HG02642 (cell line): ENCODE results near the gene TRMT10A.

Experiments
- ATAC-seq: cut with Tn5 transposase; IDR thresholded peaks from one replicate; pipeline ENCODE4 v1.9.1; 2021; ENCODE audit warnings: mild to moderate bottlenecking; ENCODE audit not compliant: unreplicated experiment, poor library complexity

TRMT10A gene

GRCh38 chr4:99563310-99564186 lies at the start of gene TRMT10A:
TRMT10A (minus strand) TSS chr4:99564039; CDS start chr4:99559338, 4,701 bp downstream.
- peak; percentile 97 for ATAC-seq

GRCh38 chr4:99612704-99613103 lies 48.9 kb upstream of the TRMT10A start:
- no peak for ATAC-seq

- no peak for ATAC-seq
Observed at GRCh38 chr4:99612281-99612680, 48.4 kb upstream of the TRMT10A start.

GRCh38 chr4:99610605-99611175 lies 46.9 kb upstream of the TRMT10A start:
- no peak for ATAC-seq

- ATAC-seq = no peak
Observed at GRCh38 chr4:99608417-99608816, 44.6 kb upstream of the TRMT10A start.

- no peak for ATAC-seq
Observed at GRCh38 chr4:99606716-99607115, 42.9 kb upstream of the TRMT10A start.

GRCh38 chr4:99594818-99595217 lies 31.0 kb upstream of the TRMT10A start:
- ATAC-seq = no peak

GRCh38 chr4:99593781-99594641 lies 30.2 kb upstream of the TRMT10A start:
- ATAC-seq = peak; percentile 74

GRCh38 chr4:99591757-99592156 lies 27.9 kb upstream of the TRMT10A start:
- no peak for ATAC-seq

GRCh38 chr4:99587803-99588202 lies 24.0 kb upstream of the TRMT10A start:
- ATAC-seq = no peak

GRCh38 chr4:99587309-99587708 lies 23.5 kb upstream of the TRMT10A start:
- no peak for ATAC-seq

GRCh38 chr4:99586797-99587196 lies 23.0 kb upstream of the TRMT10A start:
- no peak for ATAC-seq

- no peak for ATAC-seq
Observed at GRCh38 chr4:99586322-99586721, 22.5 kb upstream of the TRMT10A start.

- no peak for ATAC-seq
Observed at GRCh38 chr4:99585516-99585915, 21.7 kb upstream of the TRMT10A start.

- no peak for ATAC-seq
Observed at GRCh38 chr4:99578714-99579113, 14.9 kb upstream of the TRMT10A start.

GRCh38 chr4:99574530-99575324 lies 10.9 kb upstream of the TRMT10A start, which contains the start of gene MTTP:
MTTP (plus strand) TSS chr4:99574824; CDS start chr4:99574910, 86 bp downstream.
- peak; percentile 80 for ATAC-seq

- no peak for ATAC-seq
Observed at GRCh38 chr4:99573735-99574368, 10.0 kb upstream of the TRMT10A start.

- ATAC-seq = no peak
Observed at GRCh38 chr4:99572527-99573240, 8.8 kb upstream of the TRMT10A start.

- ATAC-seq = no peak
Observed at GRCh38 chr4:99571883-99572282, 8.0 kb upstream of the TRMT10A start.
